UCSD-AML1 (cell line): ENCODE results near the gene RTEL1.

Experiments
- DNase-seq: peaks from one replicate; lab custom pipeline; 2025; ENCODE audit not compliant: unreplicated experiment; lab: John Stamatoyannopoulos, UW

The RTEL1 gene

GRCh38 chr20:63689046-63690002 lies 31.2 kb downstream of the RTEL1 start:
- no peak for DNase-seq

- no peak for DNase-seq
Measured at GRCh38 chr20:63690003-63690897, 32.1 kb downstream of the RTEL1 start.

GRCh38 chr20:63690898-63691710 lies 33.0 kb downstream of the RTEL1 start:
- no peak for DNase-seq

GRCh38 chr20:63691711-63692435 lies 33.8 kb downstream of the RTEL1 start:
- no peak for DNase-seq

- DNase-seq = no peak
Measured at GRCh38 chr20:63692436-63693082, 34.4 kb downstream of the RTEL1 start.

- DNase-seq = no peak
Measured at GRCh38 chr20:63693083-63693732, 35.1 kb downstream of the RTEL1 start.

- no peak for DNase-seq
Measured at GRCh38 chr20:63693733-63694583, 35.8 kb downstream of the RTEL1 start.

GRCh38 chr20:63694584-63695423 lies 36.7 kb downstream of the RTEL1 start:
- DNase-seq = no peak

- no peak for DNase-seq
Measured at GRCh38 chr20:63695424-63696305, 37.6 kb downstream of the RTEL1 start.

GRCh38 chr20:63696306-63696627 lies 38.2 kb downstream of the RTEL1 start:
- DNase-seq = no peak

GRCh38 chr20:63696628-63697356 lies 38.7 kb downstream of the RTEL1 start, which contains the start of gene TNFRSF6B:
TNFRSF6B (plus strand) TSS chr20:63696652; CDS start chr20:63696768, 116 bp downstream.
- DNase-seq = no peak

- DNase-seq = no peak
Measured at GRCh38 chr20:63697357-63697867, 39.3 kb downstream of the RTEL1 start.

GRCh38 chr20:63697868-63698545 lies 39.9 kb downstream of the RTEL1 start:
- DNase-seq = no peak

- no peak for DNase-seq
Measured at GRCh38 chr20:63698739-63699465, 40.8 kb downstream of the RTEL1 start.
